Esophagus muscularis mucosa (tissue), 4 donors: ENCODE results near the gene SLC25A30. TPM values are rescaled to one million over a fixed set of nuclear protein-coding genes. Genes with fewer than 3 reads are reported as not detected.

Source experiments
- DNase-seq: peaks from one replicate; pipeline ENCODE4 v3.0.0-alpha.2; 2017; ENCODE audit errors: extremely low spot score
- H3K27ac ChIP-seq, 4 donors: fragments of 200-600 bp; sonication (generic); replicated peaks in 1 of 4; 1 replicate in 3 of 4; 2 replicates in 1 of 4; pipeline ENCODE4 v1.5.1; 2016 to 2019; ENCODE audit warnings: mild to moderate bottlenecking in 1 of 4
- H3K27me3 ChIP-seq, 4 donors: fragments of 200-600 bp; sonication (generic); one replicate each; pipeline versions ENCODE4 v1.5.1 to v1.6.0; 2016 to 2019
- H3K36me3 ChIP-seq, 4 donors: fragments of 200-600 bp; sonication (generic); one replicate each; pipeline ENCODE4 v1.5.1; 2016 to 2019
- H3K4me1 ChIP-seq, 4 donors: fragments of 200-600 bp; sonication (generic); one replicate each; pipeline ENCODE4 v1.5.1; 2016 to 2019
- H3K4me3 ChIP-seq, 4 donors: fragments of 200-600 bp; sonication (generic); 1 replicate in 2 of 4; 2 replicates in 2 of 4; pipeline ENCODE4 v1.5.1; 2016 to 2019; ENCODE audit warnings: mild to moderate bottlenecking in 4 of 4, moderate library complexity in 1 of 4
- H3K9me3 ChIP-seq, 4 donors: fragments of 200-600 bp; sonication (generic); 1 replicate in 3 of 4; 2 replicates in 1 of 4; pipeline ENCODE4 v1.5.1; 2016 to 2019
- EP300 ChIP-seq: sonication (generic); formaldehyde crosslinking; IDR thresholded peaks from one replicate; pipeline ENCODE4 v1.6.1; 2017; ENCODE audit warnings: antibody characterized with exemption
- POLR2A ChIP-seq: fragments of 450-650 bp; IDR thresholded peaks from one replicate; pipeline ENCODE4 v1.6.1; 2017; ENCODE audit warnings: antibody characterized with exemption, moderate library complexity, mild to moderate bottlenecking, low read depth
- POLR2AphosphoS5 ChIP-seq, 2 donors: sonication (generic); formaldehyde crosslinking; IDR thresholded peaks; one replicate each; pipeline ENCODE4 v1.6.1; 2017; ENCODE audit warnings: antibody characterized with exemption in 2 of 2
- WGBS: methylation state at CpG from one replicate; pipeline ENCODE4 v1.1.5; 2018; 5-methylcytosine and 5-hydroxymethylcytosine counted together
- intact Hi-C: fragments of 100-400 bp; cut with DNase I; formaldehyde crosslinking; loops from one replicate; pipeline ENCODE4 v1.15.1; 2023
- total RNA-seq, 4 donors: library from RNA; depleted of rRNA; stranded (reverse); fragments of >200 nt; gene quantifications; one replicate each; pipeline versions ENCODE4 v1.1.0 to v1.2.1, GENCODE V29; 2016
- TF ChIP-seq, protein P1 (sequence below), 3 experiments: fragments of 200-600 bp in 2 of 3; fragments of 450-650 bp in 1 of 3; sonication (generic) in 2 of 3; IDR thresholded peaks; one replicate each; pipeline ENCODE4 v1.5.1; 2017 to 2019; ENCODE audit warnings: antibody characterized with exemption in 3 of 3, mild to moderate bottlenecking in 2 of 3, moderate library complexity in 1 of 3

The SLC25A30 gene
- total RNA-seq, 4 donors from 2014 or later, result 8.8 to 13.4 (median 10.3) TPM

DNA sequence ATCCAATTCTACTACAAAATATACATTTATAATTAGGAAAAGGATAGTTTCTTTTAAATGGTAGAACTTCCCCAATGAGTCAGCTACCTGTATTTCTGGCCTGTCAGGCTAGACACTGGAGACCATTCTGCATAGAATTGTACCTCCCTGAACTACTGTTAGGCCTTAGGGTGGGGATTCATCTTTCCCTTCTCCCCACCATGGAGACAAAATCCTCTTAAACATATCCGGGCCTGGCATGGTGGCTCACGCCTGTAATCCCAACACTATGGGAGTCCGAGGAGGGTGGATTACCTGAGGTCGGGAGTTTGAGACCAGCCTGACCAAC is 52.7 kb downstream of the SLC25A30 start:
- Histone ChIP-seq H3K4me3 (no peak overlapping the region), H3K27me3 (no peaks in the 10 kb centered on the region), H3K27ac (no peak overlapping the region), H3K9me3 (no peaks in the 10 kb centered on the region), H3K4me1 (peaks cover 4 to 13% (median 6%) of the 10 kb centered on the region in 4 donors), H3K36me3 (peaks cover 0 to 44% (median 11%) of the 10 kb centered on the region in 4 donors)
- no peak for TF ChIP-seq POLR2A
- intact Hi-C loops, result no loop called here
- DNase-seq, result no peak
- WGBS, result 95% methylated on average over 4 of the region's 4 CpGs

DNA sequence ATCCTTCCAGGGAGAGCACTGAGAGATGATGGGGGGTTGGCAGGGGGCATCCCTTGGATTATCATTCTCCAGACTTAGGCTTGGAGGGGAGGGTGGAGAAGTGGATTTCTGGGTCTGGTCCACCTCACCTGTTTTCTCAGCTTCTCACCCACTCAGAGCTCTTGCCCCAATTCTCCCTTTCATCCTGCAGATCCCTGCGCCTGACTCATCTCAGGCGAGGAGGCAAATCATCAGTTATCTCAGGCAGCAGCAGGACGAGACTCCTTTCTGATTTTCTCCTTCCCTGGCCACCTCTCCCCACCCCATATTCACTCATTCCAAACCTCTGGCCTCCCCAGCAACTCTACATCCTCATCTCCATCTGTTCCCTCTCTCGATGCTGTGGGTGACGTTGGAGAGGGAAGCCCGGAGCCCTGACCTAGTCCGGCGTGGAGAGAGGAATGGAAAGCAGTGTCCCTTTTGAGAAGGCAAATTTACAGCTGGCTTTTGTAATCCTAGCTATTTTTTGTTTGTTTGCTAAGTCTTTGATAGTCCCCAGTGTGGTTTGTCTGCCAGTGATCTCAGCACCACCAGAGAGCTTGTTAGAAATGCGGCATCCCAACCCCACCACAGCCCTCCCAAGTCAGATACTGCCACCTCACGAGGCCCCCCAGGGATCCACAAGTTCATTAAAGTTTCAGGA is 53.2 kb downstream of the SLC25A30 start:
- 94% methylated on average over 10 of the region's 10 CpGs for WGBS

DNA sequence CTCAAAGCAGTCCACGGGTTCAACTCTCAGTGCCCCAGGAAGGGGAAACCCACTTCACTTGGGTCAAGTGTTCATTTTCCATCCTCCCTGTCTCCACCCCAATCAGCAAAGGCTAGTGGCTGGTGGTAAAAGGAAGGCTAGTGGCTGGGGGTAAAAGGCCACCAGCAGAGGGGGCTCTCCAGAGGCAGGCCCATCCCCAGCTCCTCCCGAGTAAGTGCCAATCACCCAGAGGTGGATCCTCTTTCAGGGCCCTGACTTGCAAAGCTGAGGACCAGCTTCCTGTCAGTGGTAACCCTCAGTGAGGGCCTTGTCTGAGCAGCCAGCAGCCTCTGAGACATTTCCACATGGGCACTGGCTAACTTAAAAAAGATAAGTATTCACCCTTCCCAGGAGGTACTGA is 55.2 kb downstream of the SLC25A30 start:
- 83% methylated on average over 2 of the region's 2 CpGs for WGBS

More for the DNA sequence above, 53.2 kb downstream of the SLC25A30 start:
- intact Hi-C loops, result no loop called here
- H3K27me3 ChIP-seq, result no peaks in the 10 kb centered on the region
- H3K4me3 ChIP-seq, result no peak overlapping the region
- no peak overlapping the region for H3K27ac ChIP-seq
- no peak for DNase-seq
- peaks cover 4 to 11% (median 6%) of the 10 kb centered on the region in 4 donors for H3K4me1 ChIP-seq
- no peaks in the 10 kb centered on the region for H3K9me3 ChIP-seq
- H3K36me3 ChIP-seq, result peaks cover 0 to 46% (median 13%) of the 10 kb centered on the region in 4 donors
- TF ChIP-seq POLR2A (no peak), EP300 (no peak), POLR2AphosphoS5 (IDR thresholded peaks at IDR 0.05) (no peak)
- TF ChIP-seq, protein P1, sequence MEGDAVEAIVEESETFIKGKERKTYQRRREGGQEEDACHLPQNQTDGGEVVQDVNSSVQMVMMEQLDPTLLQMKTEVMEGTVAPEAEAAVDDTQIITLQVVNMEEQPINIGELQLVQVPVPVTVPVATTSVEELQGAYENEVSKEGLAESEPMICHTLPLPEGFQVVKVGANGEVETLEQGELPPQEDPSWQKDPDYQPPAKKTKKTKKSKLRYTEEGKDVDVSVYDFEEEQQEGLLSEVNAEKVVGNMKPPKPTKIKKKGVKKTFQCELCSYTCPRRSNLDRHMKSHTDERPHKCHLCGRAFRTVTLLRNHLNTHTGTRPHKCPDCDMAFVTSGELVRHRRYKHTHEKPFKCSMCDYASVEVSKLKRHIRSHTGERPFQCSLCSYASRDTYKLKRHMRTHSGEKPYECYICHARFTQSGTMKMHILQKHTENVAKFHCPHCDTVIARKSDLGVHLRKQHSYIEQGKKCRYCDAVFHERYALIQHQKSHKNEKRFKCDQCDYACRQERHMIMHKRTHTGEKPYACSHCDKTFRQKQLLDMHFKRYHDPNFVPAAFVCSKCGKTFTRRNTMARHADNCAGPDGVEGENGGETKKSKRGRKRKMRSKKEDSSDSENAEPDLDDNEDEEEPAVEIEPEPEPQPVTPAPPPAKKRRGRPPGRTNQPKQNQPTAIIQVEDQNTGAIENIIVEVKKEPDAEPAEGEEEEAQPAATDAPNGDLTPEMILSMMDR (IDR thresholded peaks at IDR 0.05), result no peak

DNA sequence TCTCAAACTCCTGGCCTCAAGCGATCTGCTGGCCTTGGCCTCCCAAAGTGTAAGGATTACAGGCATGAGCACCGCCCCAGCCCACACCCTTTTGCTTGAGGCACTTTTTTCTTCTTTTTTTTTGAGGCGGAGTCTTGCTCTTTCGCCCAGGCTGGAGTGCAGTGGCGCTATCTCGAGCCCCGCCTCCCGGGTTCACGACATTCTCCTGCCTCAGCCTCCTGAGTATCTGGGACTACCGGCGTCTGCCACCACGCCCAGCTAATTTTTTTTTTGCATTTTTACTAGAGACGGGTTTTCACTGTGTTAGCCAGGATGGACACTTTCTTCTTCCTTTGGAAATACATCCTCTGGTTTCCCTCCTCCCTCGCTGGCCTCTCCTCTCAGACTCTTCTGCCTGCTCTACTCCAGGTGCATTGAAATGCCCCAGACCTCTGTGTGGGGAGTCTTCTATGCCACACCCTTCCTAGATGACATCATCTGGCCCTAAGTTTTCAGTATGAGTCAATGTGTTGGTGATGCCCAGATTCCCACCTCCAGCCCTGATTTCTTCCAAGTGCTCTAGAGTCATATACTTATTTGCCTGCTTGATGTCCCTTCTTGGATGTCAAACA is 56.5 kb downstream of the SLC25A30 start:
- intact Hi-C loops, result no loop called here
- no peak overlapping the region for H3K27ac ChIP-seq
- no peaks in the 10 kb centered on the region for H3K4me1 ChIP-seq
- TF ChIP-seq POLR2AphosphoS5 (IDR thresholded peaks at IDR 0.05) (no peak), POLR2A (no peak)
- TF ChIP-seq, protein P1 (IDR thresholded peaks at IDR 0.05), result no peak
- H3K4me3 ChIP-seq, result no peak overlapping the region
- no peak for DNase-seq
- no peaks in the 10 kb centered on the region for H3K27me3 ChIP-seq
- 91% methylated on average over 14 of the region's 14 CpGs for WGBS
- no peaks in the 10 kb centered on the region for H3K9me3 ChIP-seq
- H3K36me3 ChIP-seq, result peaks cover 0 to 67% (median 30%) of the 10 kb centered on the region in 4 donors

More for the DNA sequence above, 55.2 kb downstream of the SLC25A30 start:
- peaks cover 0 to 57% (median 20%) of the 10 kb centered on the region in 4 donors for H3K36me3 ChIP-seq
- no peaks in the 10 kb centered on the region for H3K9me3 ChIP-seq
- TF ChIP-seq EP300 (no peak), POLR2AphosphoS5 (IDR thresholded peaks at IDR 0.05) (no peak), POLR2A (no peak)
- TF ChIP-seq, protein P1 (IDR thresholded peaks at IDR 0.05), result no peak
- no peak overlapping the region for H3K27ac ChIP-seq
- no peak overlapping the region for H3K4me3 ChIP-seq
- H3K27me3 ChIP-seq, result no peaks in the 10 kb centered on the region
- no peak for DNase-seq
- intact Hi-C loops, result no loop called here
- H3K4me1 ChIP-seq, result no peaks in the 10 kb centered on the region

DNA sequence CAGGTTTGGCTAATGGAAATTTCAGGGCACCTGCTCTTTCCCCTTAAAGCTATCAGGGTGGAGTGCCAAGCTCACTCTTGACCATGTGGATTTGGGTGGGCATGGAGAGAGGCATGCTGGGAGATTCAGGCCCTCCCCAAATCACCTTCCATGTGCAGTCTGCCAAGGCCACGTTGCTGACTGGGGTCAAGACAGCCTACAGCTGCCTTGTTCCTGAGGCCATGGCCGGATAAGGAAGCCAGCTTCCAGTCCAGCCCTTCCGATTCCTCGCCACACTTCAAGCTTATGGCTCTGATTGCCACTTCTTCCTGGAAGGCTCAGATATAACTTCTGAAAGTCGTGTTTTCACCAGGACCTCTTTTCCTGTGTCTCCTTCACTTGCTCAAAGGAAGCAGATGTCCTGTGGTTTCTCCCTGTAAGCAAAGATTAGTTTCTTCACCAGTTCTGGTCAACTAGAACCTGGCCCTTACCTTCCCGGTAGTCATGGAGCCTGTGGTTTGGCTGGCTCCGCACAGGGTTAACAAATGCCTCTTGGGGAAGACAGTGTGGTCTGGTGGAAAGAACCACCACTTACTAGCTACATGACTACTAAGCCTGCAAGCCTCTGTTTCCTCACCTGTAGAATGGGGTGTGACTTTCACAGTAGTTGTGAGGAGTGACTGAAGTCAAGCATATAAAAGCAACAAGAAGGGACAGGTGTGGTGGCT is 61.1 kb downstream of the SLC25A30 start:
- no peaks in the 10 kb centered on the region for H3K27me3 ChIP-seq

More for the DNA sequence above, 61.1 kb downstream of the SLC25A30 start:
- Histone ChIP-seq H3K36me3 (peaks cover 14 to 88% (median 66%) of the 10 kb centered on the region in 4 donors), H3K4me1 (no peaks in the 10 kb centered on the region), H3K4me3 (no peak overlapping the region), H3K27ac (no peak overlapping the region), H3K9me3 (no peaks in the 10 kb centered on the region)
- no peak for DNase-seq
- intact Hi-C loops, result no loop called here
- WGBS, result 81% methylated on average over 7 of the region's 7 CpGs
- TF ChIP-seq POLR2AphosphoS5 (IDR thresholded peaks at IDR 0.05) (no peak), POLR2A (no peak), EP300 (no peak)
- TF ChIP-seq, protein P1 (IDR thresholded peaks at IDR 0.05), result no peak
